Heart left ventricle (tissue), 16 donors: Measurements from ENCODE around the gene DIP2C. TPM values are rescaled to one million over a fixed set of nuclear protein-coding genes. Genes with fewer than 3 reads are reported as not detected.

ENCODE experiments used
- ATAC-seq, 4 donors: fragments of 200-7000 bp; cut with Tn5 transposase; one replicate each; pipeline ENCODE4 v1.9.1; 2020 to 2022; ENCODE audit warnings: moderate library complexity in 4 of 4, mild to moderate bottlenecking in 3 of 4, moderate number of reproducible peaks in 1 of 4
- DNase-seq, 5 donors: peaks; one replicate each; pipeline ENCODE4 v3.0.0-alpha.2; 2020
- H3K27ac ChIP-seq, 12 donors: fragments of 200-600 bp; sonication (generic) in 4 of 12; one replicate each; pipeline versions ENCODE4 v1.5.0 to v1.8.0; 2016 to 2022; ENCODE audit warnings: mild to moderate bottlenecking in 2 of 12
- H3K27me3 ChIP-seq, 9 donors: fragments of 200-600 bp; sonication (generic) in 2 of 9; one replicate each; pipeline versions ENCODE4 v1.5.1 to v1.8.0; 2016 to 2022; ENCODE audit warnings: mild to moderate bottlenecking in 3 of 9
- H3K36me3 ChIP-seq, 9 donors: fragments of 200-600 bp; sonication (generic) in 2 of 9; one replicate each; pipeline versions ENCODE4 v1.5.0 to v1.8.0; 2018 to 2022; ENCODE audit warnings: mild to moderate bottlenecking in 2 of 9
- H3K4me1 ChIP-seq, 12 donors: fragments of 200-600 bp; sonication (generic) in 4 of 12; one replicate each; pipeline versions ENCODE4 v1.5.0 to v1.8.0; 2016 to 2022; ENCODE audit warnings: mild to moderate bottlenecking in 3 of 12
- H3K4me3 ChIP-seq, 12 donors: fragments of 200-600 bp; sonication (generic) in 4 of 12; one replicate each; pipeline versions ENCODE4 v1.5.0 to v1.8.0; 2017 to 2022; ENCODE audit warnings: mild to moderate bottlenecking in 9 of 12, moderate library complexity in 4 of 12
- H3K9me3 ChIP-seq, 12 donors: fragments of 200-600 bp; sonication (generic) in 4 of 12; one replicate each; pipeline versions ENCODE4 v1.5.0 to v1.8.0; 2016 to 2022; ENCODE audit warnings: mild to moderate bottlenecking in 1 of 12
- POLR2A ChIP-seq, 2 donors: fragments of 450-650 bp; IDR thresholded peaks; one replicate each; pipeline ENCODE4 v1.6.1; 2017; ENCODE audit warnings: antibody characterized with exemption in 2 of 2, mild to moderate bottlenecking in 2 of 2, moderate library complexity in 2 of 2
- WGBS, 4 donors: extraction: QIAGEN DNeasy Blood & Tissue Kit in 2 of 4; methylation state at CpG; one replicate each; pipeline versions ENCODE4 v1.1.5 to v1.1.7; 2013 to 2018; 5-methylcytosine and 5-hydroxymethylcytosine counted together
- intact Hi-C, 10 donors: fragments of 100-400 bp; cut with DNase I; formaldehyde crosslinking; loops; one replicate each; pipeline versions ENCODE4 v1.11.1 to v1.14.2; 2022
- polyA plus RNA-seq, 2 donors: library from polyadenylated mRNA; stranded (reverse); fragments of 200-250 nt; gene quantifications; one replicate each; pipeline ENCODE4 v1.2.3, GENCODE V29; 2013
- total RNA-seq, 9 donors: library from RNA; depleted of rRNA in 2 of 9; stranded (reverse); fragments of >200 nt in 2 of 9; fragmentation: NEBNext Ultra II Directional in 3 of 9; extraction: Animal tissue kit (Norgen Biotek cat#: 25700) in 3 of 9; gene quantifications; one replicate each; pipeline versions ENCODE4 v1.1.0 to v1.2.4, GENCODE V29; 2016 to 2023
- TF ChIP-seq, protein P1 (sequence below), 12 donors: fragments of 200-600 bp; sonication (generic) in 4 of 12; IDR thresholded peaks; one replicate each; pipeline versions ENCODE4 v1.5.0 to v1.8.0; 2018 to 2022; ENCODE audit warnings: antibody characterized with exemption in 12 of 12, mild to moderate bottlenecking in 5 of 12
- donor health status: ischemic (EF 13 %, LVEDD 7.1; RV severe dilation, severe dysfunction).
- donor health status: healthy with polysubstance abuse.
- donor health status: DM: no; HTN: yes; CAD: no.
- donor health status: DM: no; HTN: no; CAD: no.
- donor health status: ischemic (EF 25% LVEDD 6.9; RV normal size, moderate dysfunction).
- donor health status: ischemic (EF 25% LVEDD 5.7; RV mildly dilated, moderate dysfunction).
- donor health status: healthy.
- donor health status: DM: yes; HTN: yes; CAD: no.
- donor health status: ischemic (EF 35%, LVEDD 5.7; RV mildly dilated, moderate dysfunction).
- donor health status: nonischemic (EF 11% LVEDD 7.7; RV severe dilation, severe dysfunction).
- donor health status: DM: yes; HTN: yes; CAD: no.
- donor health status: PGD.
- donor health status: ischemic (EF 29% LVEDD 5.4; RV normal size, mild dysfunction).
- donor health status: nonischemic (EF 23%, LVEDD 6.1; RV moderate dilation, normal function).

DIP2C gene
- total and polyA plus RNA-seq, 11 donors: 7.4 to 43.1 (median 28.5) TPM

- Histone ChIP-seq H3K27me3 (no peaks in the 10 kb centered on the region), H3K9me3 (no peaks in the 10 kb centered on the region), H3K27ac (no peak overlapping the region), H3K4me3 (no peak overlapping the region), H3K4me1 (peaks cover 0 to 15% (median 7%) of the 10 kb centered on the region in 12 donors), H3K36me3 (peaks cover 0 to 65% (median 34%) of the 10 kb centered on the region in 9 donors)
- intact Hi-C loops: no loop called here
- WGBS, 4 donors: 95 to 97% (median 96%) methylated on average over 14 of the region's 14 CpGs
- TF ChIP-seq, protein P1, sequence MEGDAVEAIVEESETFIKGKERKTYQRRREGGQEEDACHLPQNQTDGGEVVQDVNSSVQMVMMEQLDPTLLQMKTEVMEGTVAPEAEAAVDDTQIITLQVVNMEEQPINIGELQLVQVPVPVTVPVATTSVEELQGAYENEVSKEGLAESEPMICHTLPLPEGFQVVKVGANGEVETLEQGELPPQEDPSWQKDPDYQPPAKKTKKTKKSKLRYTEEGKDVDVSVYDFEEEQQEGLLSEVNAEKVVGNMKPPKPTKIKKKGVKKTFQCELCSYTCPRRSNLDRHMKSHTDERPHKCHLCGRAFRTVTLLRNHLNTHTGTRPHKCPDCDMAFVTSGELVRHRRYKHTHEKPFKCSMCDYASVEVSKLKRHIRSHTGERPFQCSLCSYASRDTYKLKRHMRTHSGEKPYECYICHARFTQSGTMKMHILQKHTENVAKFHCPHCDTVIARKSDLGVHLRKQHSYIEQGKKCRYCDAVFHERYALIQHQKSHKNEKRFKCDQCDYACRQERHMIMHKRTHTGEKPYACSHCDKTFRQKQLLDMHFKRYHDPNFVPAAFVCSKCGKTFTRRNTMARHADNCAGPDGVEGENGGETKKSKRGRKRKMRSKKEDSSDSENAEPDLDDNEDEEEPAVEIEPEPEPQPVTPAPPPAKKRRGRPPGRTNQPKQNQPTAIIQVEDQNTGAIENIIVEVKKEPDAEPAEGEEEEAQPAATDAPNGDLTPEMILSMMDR (IDR thresholded peaks at IDR 0.05): no peak
- TF ChIP-seq POLR2A (IDR thresholded peaks at IDR 0.05): no peak
- ATAC-seq (no peak), DNase-seq (no peak)
Measured at GRCh38 chr10:378230-378929, 311.1 kb downstream of the DIP2C start.

DNA sequence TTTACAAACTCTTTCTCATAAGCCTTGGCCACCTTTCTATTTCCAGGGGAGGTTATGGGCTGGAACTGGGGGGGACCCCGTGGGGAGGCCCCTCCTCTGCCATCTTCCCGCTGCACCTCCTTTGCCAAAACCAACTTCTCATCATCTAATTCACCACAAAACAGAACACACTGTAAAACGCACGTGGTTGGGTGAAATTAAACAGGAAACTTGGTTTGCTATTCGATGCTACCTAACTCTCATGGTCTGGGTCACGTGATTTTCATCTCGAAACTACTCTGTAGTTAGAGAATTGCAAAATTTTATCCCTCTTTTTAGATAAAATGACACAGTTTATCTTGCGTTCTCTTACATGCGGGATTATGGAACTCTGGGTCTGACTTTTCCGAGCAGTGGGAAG is 312.2 kb downstream of the DIP2C start:
- peaks cover 0 to 53% (median 29%) of the 10 kb centered on the region in 9 donors for H3K36me3 ChIP-seq
- 91 to 96% (median 93%) methylated on average over 10 of the region's 10 CpGs for WGBS, 4 donors
- ATAC-seq: no peak
- H3K27ac ChIP-seq: no peak overlapping the region
- DNase-seq: no peak
- no peak overlapping the region for H3K4me3 ChIP-seq
- H3K4me1 ChIP-seq: peaks cover 0 to 20% (median 8%) of the 10 kb centered on the region in 12 donors
- H3K27me3 ChIP-seq: no peaks in the 10 kb centered on the region
- intact Hi-C loops: no loop called here
- H3K9me3 ChIP-seq: no peaks in the 10 kb centered on the region
- TF ChIP-seq, protein P1 (IDR thresholded peaks at IDR 0.05): no peak
- TF ChIP-seq POLR2A (IDR thresholded peaks at IDR 0.05): no peak

GRCh38 chr10:375815-376505 is 313.5 kb downstream of the DIP2C start:
- 93 to 97% (median 94%) methylated on average over 30 to 35 of the region's 35 CpGs for WGBS, 4 donors
- Histone ChIP-seq H3K4me3 (no peak overlapping the region), H3K27me3 (no peaks in the 10 kb centered on the region), H3K4me1 (peaks cover 0 to 20% (median 8%) of the 10 kb centered on the region in 12 donors), H3K36me3 (peaks cover 0 to 41% (median 19%) of the 10 kb centered on the region in 9 donors), H3K9me3 (no peaks in the 10 kb centered on the region), H3K27ac (no peak overlapping the region)
- ATAC-seq (no peak), DNase-seq (no peak)
- no peak for TF ChIP-seq POLR2A (IDR thresholded peaks at IDR 0.05)
- TF ChIP-seq, protein P1 (IDR thresholded peaks at IDR 0.05): no peak
- intact Hi-C loops: no loop called here

DNA sequence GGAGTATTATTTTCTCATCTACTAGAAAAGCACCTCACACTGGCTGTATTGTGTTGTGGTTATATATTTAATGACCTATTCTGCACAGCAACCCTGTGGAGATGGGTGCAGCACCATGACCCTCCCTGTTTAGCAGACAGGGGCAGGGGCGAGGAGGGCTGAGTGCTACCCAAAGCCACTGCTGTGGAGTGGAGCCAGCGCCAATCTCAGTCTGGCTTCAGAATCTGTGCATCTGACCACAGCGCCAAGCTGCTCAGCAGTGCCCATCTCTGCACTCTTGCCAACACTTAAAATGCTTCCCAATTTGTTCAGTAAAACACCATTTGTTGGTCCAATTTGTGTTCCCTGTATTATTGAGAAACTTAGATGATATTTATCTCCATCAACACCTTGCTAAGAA is 315.1 kb downstream of the DIP2C start:
- H3K4me3 ChIP-seq: no peak overlapping the region
- peaks cover 0 to 30% (median 10%) of the 10 kb centered on the region in 12 donors for H3K4me1 ChIP-seq
- WGBS, 4 donors: 64 to 80% (median 68%) methylated on average over 3 of the region's 3 CpGs
- no peaks in the 10 kb centered on the region for H3K9me3 ChIP-seq
- no peak for TF ChIP-seq POLR2A (IDR thresholded peaks at IDR 0.05)
- TF ChIP-seq, protein P1 (IDR thresholded peaks at IDR 0.05): no peak
- intact Hi-C loops: no loop called here
- no peak overlapping the region for H3K27ac ChIP-seq
- no peaks in the 10 kb centered on the region for H3K27me3 ChIP-seq
- peaks cover 0 to 34% (median 13%) of the 10 kb centered on the region in 9 donors for H3K36me3 ChIP-seq
- no peak for DNase-seq
- ATAC-seq: peak in 2 of 4 donors; percentile 16 to 22
